ENCODE data around the gene LMNA. TPM values are rescaled to one million over a fixed set of nuclear protein-coding genes. Genes with fewer than 3 reads are reported as not detected.
A peak's percentile ranks its signal among the peaks of the same experiment; 100 is the strongest.

Gene LMNA
- total and polyA plus RNA-seq, 10 of the 15 experiments (the other 5 are each of a cell fraction or from before 2014, with no cell fraction given): 0.42 to 334 (median 81.1) TPM

- no peak for TF ChIP-seq ZBTB33 (IDR thresholded peaks at IDR 0.05)
- TF ChIP-seq TCF3 (IDR thresholded peaks at IDR 0.05; ENCODE audit: borderline replicate concordance, insufficient read depth, low read depth, low read length): no peak
- TF ChIP-seq NBN (IDR thresholded peaks at IDR 0.05): no peak
- TF ChIP-seq SUZ12 (IDR thresholded peaks at IDR 0.05; ENCODE audit: unreplicated experiment): no peak
- no peak for TF ChIP-seq USF2 (IDR thresholded peaks at IDR 0.05; ENCODE audit: borderline replicate concordance, low read depth, low read length)
- no peak for TF ChIP-seq E2F8 (IDR thresholded peaks at IDR 0.05; ENCODE audit: low read depth, partially characterized antibody)
- 0 out of 2 replicates have a peak, but pooled peaks have one; percentile 12 for TF ChIP-seq HCFC1 (IDR thresholded peaks at IDR 0.05; ENCODE audit: low read length)
- TF ChIP-seq MEF2A (IDR thresholded peaks at IDR 0.05; ENCODE audit: insufficient read depth, low read depth, low read length): no peak
- TF ChIP-seq SREBF1 (IDR thresholded peaks at IDR 0.05; ENCODE audit: low read length): no peak
- TF ChIP-seq PML (IDR thresholded peaks at IDR 0.05; ENCODE audit: low read length): 0 out of 2 replicates have a peak, but pooled peaks have one; percentile 12
These were observed 26.6 kb downstream of the LMNA start (continued) for GRCh38 chr1:156140879-156141707.

All from GM12878 (cell line).